PC-9 (cell line): ENCODE measurements around the gene TRAF6. TPM values are rescaled to one million over a fixed set of nuclear protein-coding genes. Genes with fewer than 3 reads are reported as not detected.
A peak's percentile ranks its signal among the peaks of the same experiment; 100 is the strongest.

Experiments
- Bru-seq: library from RNA; stranded (reverse); fragments of 400-500 nt; gene quantifications from one replicate; lab custom pipeline; 2021; lab: Mats Ljungman, UMichigan
- BruChase-seq, 2 experiments: library from RNA; stranded (reverse); fragments of 400-500 nt; gene quantifications; one replicate each; lab custom pipeline; 2021; lab: Mats Ljungman, UMichigan
- BruUV-seq: library from RNA; stranded (reverse); fragments of 400-500 nt; replicated peaks from 2 replicates; lab custom pipeline; 2021; lab: Mats Ljungman, UMichigan
- CTCF ChIA-PET: fragments of 300-600 bp; sonication (Branson Sonifier 250); formaldehyde crosslinking; loops from one replicate; lab custom pipeline; 2022; ENCODE audit warnings: antibody characterized with exemption; lab: Charles Lee
- POLR2A ChIA-PET: fragments of 300-600 bp; sonication (Branson Sonifier 250); formaldehyde crosslinking; loops from one replicate; lab custom pipeline; 2022; ENCODE audit warnings: antibody characterized with exemption; ENCODE audit not compliant: unreplicated experiment; lab: Charles Lee
- DNase-seq, 2 experiments: peaks; one replicate each; pipeline versions ENCODE4 v3.0.0 to v3.0.0-alpha.2; 2015 to 2022; ENCODE audit warnings: mixed read lengths in 1 of 2
- H2AFZ ChIP-seq: fragments of 200-600 bp; sonication (generic); 2 replicates; pipeline ENCODE4 v1.8.1; 2017; ENCODE audit warnings: antibody characterized with exemption
- H3F3A ChIP-seq: fragments of 200-600 bp; sonication (generic); 2 replicates; pipeline ENCODE4 v1.8.1; 2017; ENCODE audit warnings: antibody characterized with exemption, mild to moderate bottlenecking, low read depth; ENCODE audit not compliant: insufficient read depth
- H3K27ac ChIP-seq: fragments of 200-600 bp; sonication (generic); 2 replicates; pipeline ENCODE4 v1.6.1; 2016; ENCODE audit warnings: mixed run types
- H3K27me3 ChIP-seq: fragments of 200-600 bp; sonication (generic); 2 replicates; pipeline ENCODE4 v1.6.1; 2016; ENCODE audit warnings: low read depth, mixed run types; ENCODE audit not compliant: insufficient read depth
- H3K36me3 ChIP-seq: fragments of 200-600 bp; sonication (generic); 2 replicates; pipeline ENCODE4 v1.6.1; 2016; ENCODE audit warnings: low read depth, mixed run types
- H3K4me1 ChIP-seq: fragments of 200-600 bp; sonication (generic); replicated peaks from 2 replicates; pipeline ENCODE4 v1.6.1; 2016; ENCODE audit warnings: mixed run types; ENCODE audit not compliant: insufficient read depth
- H3K4me2 ChIP-seq: fragments of 200-600 bp; sonication (generic); 2 replicates; pipeline ENCODE4 v1.6.1; 2017; ENCODE audit warnings: mixed run types
- H3K4me3 ChIP-seq: fragments of 200-600 bp; sonication (generic); 2 replicates; pipeline ENCODE4 v1.6.1; 2016; ENCODE audit warnings: mixed run types
- H3K79me2 ChIP-seq: fragments of 200-600 bp; sonication (generic); 2 replicates; pipeline ENCODE4 v1.6.1; 2017; ENCODE audit warnings: low read depth, mixed run types
- H3K9me2 ChIP-seq: fragments of 200-600 bp; sonication (generic); 2 replicates; pipeline ENCODE4 v1.8.1; 2017; ENCODE audit warnings: mild to moderate bottlenecking; ENCODE audit not compliant: insufficient read depth
- H3K9me3 ChIP-seq: fragments of 200-600 bp; sonication (generic); 2 replicates; pipeline ENCODE4 v1.8.1; 2016; ENCODE audit warnings: low read depth; ENCODE audit not compliant: insufficient read depth
- H4K20me1 ChIP-seq: fragments of 200-600 bp; sonication (generic); 2 replicates; pipeline ENCODE4 v1.8.1; 2017; ENCODE audit not compliant: insufficient read depth
- CTCF ChIP-seq: fragments of 200-600 bp; sonication (generic); conservative IDR thresholded peaks from 2 replicates; pipeline ENCODE4 v1.6.1; 2017; ENCODE audit warnings: mixed run types, antibody characterized with exemption, mild to moderate bottlenecking, moderate library complexity
- EZH2 ChIP-seq: fragments of 200-600 bp; sonication (generic); IDR thresholded peaks from 2 replicates; pipeline ENCODE4 v1.8.0; 2017; ENCODE audit warnings: antibody characterized with exemption, low read depth
- intact Hi-C: fragments of 100-400 bp; cut with micrococcal nuclease; formaldehyde crosslinking; loops from one replicate; pipeline ENCODE4 v1.10.0; 2022; ENCODE audit not compliant: unreplicated experiment
- long read RNA-seq: library from polyadenylated mRNA; stranded (forward); transcript quantifications from one replicate; pipeline ENCODE4 v2.0.0, GENCODE V29; 2022
- total RNA-seq: library from RNA; stranded (reverse); gene quantifications from 2 replicates; pipeline ENCODE4 v1.2.3, GENCODE V29; 2021

TRAF6 gene
- total RNA-seq (8.0 and 9.2 TPM in 2 replicates), Bru-seq, nascent RNA (percentile 87 among the genes with signal in this experiment), BruChase-seq, experiment 1, labeled RNA remaining after a 2-hour chase (percentile 87 among the genes with signal in this experiment), BruChase-seq, experiment 2, labeled RNA remaining after a 6-hour chase (percentile 80 among the genes with signal in this experiment)
- long read RNA-seq, full-length matches to known transcripts = 14 of 15 reads
- long read RNA-seq, partial matches to known transcripts = 0 of 15 reads
- long read RNA-seq, other reads (novel, unspliced or antisense) = 1 of 15 reads

- BruUV-seq = no TSS peak
- H3K36me3 ChIP-seq = no peaks in the 10 kb centered on the region
- ChIA-PET POLR2A (interaction anchor here (0.6 kb wide), 1 partner anchor 1083 kb away, joined by 3 read pairs; no protein-coding TSS in a partner anchor), CTCF (interaction anchor here (0.7 kb wide), 1 partner anchor 583 kb away, joined by 4 read pairs; no protein-coding TSS in a partner anchor)
- peak within 1 kb of the TSS; percentile 80 for H3K4me2 ChIP-seq
- peaks cover 37% of the 10 kb centered on the region for H3K79me2 ChIP-seq
- H4K20me1 ChIP-seq = peaks cover 27% of the 10 kb centered on the region
- peak within 1 kb of the TSS; percentile 99 for H2AFZ ChIP-seq
- TF ChIP-seq CTCF (peak; percentile 96), EZH2 (no peak)
- no peaks in the 10 kb centered on the region for H3K9me2 ChIP-seq
- H3K4me3 ChIP-seq = peak within 1 kb of the TSS; percentile 94
- H3F3A ChIP-seq = peaks cover 12% of the 10 kb centered on the region
- intact Hi-C loops = no loop called here
- no peaks in the 10 kb centered on the region; the same call in 1 of the 2 replicates for H3K9me3 ChIP-seq
- H3K27ac ChIP-seq = peak within 1 kb of the TSS; percentile 74
- peak; percentile 70 to 90 for DNase-seq
- H3K4me1 ChIP-seq = peaks cover 14% of the 10 kb centered on the region
- peaks cover under 1% of the 10 kb centered on the region; the same call in 1 of the 2 replicates for H3K27me3 ChIP-seq
Measured at GRCh38 chr11:36509694-36510593, at the start of gene TRAF6. TRAF6 (minus strand) TSS chr11:36510272; CDS start chr11:36501515, 8,757 bp downstream.

GRCh38 chr11:36558571-36559413 lies 48.7 kb upstream of the TRAF6 start:
- Histone ChIP-seq H4K20me1 (no peaks in the 10 kb centered on the region), H3K79me2 (no peaks in the 10 kb centered on the region), H3F3A (peaks cover 10% of the 10 kb centered on the region), H3K4me2 (peak overlapping the region; percentile 97), H3K4me3 (peak overlapping the region; percentile 75), H3K9me3 (peaks cover 13% of the 10 kb centered on the region), H3K27ac (no peak overlapping the region), H3K27me3 (no peaks in the 10 kb centered on the region), H3K9me2 (peaks cover 9% of the 10 kb centered on the region; the same call in 1 of the 2 replicates), H3K36me3 (no peaks in the 10 kb centered on the region), H3K4me1 (peaks cover 12% of the 10 kb centered on the region), H2AFZ (peak overlapping the region; percentile 99; the same call in 1 of the 2 replicates)
- CTCF ChIA-PET = no interaction called here
- POLR2A ChIA-PET = no interaction called here
- no TSS peak for BruUV-seq
- DNase-seq = no peak
- TF ChIP-seq CTCF (no peak), EZH2 (no peak)
- intact Hi-C loops = no loop called here
